NK-92 treated with Interleukin-12 subunit alpha and Interleukin-12 subunit beta, amount 100 ng/mL, for 24 hours (cell line): ENCODE results near the gene DSG3.
"Not testable (repeated sequence)": the region's sequence is repeated elsewhere in the genome, so short reads cannot be mapped to it uniquely, and the experiment has no call there.

Experiments used
- DNase-seq: peaks from one replicate; lab custom pipeline; 2025; lab: John Stamatoyannopoulos, UW

DSG3 gene

DNA sequence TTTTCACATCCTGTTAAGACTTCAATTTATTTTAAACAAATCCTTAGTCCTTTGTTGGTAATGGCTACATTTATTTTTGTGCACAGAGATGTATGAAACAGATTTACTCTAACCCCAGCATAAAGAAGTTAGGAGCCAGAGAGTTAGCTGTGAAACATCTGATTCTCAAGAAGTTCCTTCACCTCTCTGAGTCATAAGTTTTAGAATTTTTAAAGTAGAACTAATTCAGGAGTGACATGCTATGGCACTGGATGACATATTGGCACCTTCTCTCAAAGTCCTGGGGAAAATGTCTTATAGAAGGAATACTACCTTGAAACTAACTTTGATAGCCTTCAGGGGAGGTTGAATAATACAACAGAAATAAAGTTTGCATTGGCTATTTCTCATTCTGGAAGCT lies 44.0 kb downstream of the DSG3 start:
- no peak for DNase-seq

DNA sequence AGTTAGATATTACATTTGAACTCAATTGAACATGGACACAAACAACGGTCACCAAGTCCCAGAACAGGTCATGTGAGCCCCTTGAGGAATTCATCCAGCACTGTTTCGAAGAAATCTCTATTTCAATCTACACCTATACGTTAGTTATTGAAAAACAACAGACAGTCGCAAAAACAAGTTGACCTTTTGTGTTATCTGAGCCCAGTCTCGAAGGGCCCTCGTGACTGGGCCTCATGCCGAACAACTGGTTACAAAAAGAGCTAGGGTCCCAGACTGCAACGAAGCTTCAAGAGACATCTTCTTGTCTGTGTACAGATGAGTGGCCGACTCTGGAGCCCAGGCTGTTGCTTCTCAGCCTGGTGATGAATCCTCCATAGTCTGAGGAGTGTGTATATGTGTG lies 45.1 kb downstream of the DSG3 start:
- no peak for DNase-seq

DNA sequence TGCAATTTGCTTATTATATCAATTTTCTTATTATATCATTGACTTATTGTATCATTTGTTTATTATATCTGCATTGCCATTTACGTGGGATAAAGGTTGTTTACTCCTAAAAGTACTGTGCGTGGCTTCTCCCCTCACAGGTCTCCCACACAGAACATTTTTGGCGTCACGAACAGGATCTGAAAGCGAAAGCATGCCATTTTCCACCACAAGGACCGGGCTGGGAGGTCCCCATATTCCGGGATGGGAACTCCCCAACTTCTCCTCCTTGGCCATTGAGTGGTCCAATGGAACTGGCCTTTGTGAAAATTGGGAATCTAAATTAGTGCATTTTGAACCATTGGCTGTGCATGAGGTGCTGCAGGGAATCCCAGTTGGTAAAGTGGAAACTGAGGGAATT lies 45.6 kb downstream of the DSG3 start:
- no peak for DNase-seq

DNA sequence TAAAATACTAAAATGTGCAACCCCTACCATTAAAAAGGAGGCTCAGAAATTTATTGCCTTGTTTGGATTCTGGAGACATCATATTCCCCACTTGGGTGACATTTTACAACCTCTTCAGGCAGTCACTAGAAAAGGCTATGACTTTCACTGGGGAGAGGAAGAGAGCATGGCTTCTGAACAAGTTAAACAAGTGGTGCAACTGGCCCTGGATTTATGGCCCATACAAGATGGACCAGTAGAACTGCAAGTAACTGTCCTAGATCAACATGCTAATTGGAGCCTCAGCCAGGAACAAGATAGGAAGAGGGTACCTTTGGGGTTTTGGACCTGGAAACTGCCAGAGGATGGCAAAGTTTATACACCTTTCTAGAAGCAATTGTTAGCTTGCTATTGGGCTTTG lies 46.4 kb downstream of the DSG3 start:
- DNase-seq, result no peak

DNA sequence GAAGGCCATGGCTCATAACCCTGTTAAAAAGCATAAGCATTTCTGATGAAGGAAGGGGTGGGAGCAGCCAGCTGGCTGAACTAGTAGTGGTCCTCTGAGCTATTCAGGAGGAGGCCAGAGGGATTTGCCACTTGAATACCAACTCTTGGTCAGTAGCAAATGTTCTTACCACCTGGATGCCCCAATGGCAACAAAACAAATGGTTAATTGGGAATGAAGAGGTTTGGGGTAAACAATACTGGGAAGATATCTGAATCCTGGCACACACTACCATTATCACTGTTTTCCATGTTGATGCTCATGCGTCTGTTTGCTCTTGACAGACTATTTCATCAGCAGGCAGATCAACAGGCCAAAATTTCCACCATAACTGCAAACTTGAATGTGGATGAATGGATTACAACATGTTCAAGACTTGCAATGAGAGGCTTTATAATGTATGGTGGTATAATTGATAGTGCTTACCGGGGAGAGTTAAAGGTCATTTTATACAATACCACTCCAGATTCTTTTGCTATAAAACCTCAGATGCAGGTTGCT lies 47.2 kb downstream of the DSG3 start:
- not testable (repeated sequence) for DNase-seq

DNA sequence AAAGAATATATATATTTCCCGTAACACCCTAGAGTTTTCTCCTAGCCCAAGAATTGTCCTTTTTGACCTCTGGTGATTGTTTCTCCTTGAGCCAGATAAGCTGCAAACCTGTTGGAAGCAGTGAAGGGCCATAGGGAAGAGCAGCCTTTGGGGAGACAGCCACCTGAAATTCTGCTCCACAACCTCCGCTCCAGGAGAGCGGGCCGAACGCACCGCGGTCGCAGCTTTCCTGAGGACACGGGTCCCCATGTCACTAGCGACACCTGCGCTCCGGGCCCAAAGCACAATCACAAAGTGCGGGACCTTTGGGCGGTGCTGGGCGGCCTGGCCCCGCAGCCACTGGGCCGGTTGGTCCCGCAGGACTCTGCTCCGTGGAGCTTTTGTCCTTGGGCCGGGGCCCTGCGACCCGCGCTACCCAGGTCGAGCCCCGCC lies 49.9 kb downstream of the DSG3 start:
- DNase-seq, result no peak

DNA sequence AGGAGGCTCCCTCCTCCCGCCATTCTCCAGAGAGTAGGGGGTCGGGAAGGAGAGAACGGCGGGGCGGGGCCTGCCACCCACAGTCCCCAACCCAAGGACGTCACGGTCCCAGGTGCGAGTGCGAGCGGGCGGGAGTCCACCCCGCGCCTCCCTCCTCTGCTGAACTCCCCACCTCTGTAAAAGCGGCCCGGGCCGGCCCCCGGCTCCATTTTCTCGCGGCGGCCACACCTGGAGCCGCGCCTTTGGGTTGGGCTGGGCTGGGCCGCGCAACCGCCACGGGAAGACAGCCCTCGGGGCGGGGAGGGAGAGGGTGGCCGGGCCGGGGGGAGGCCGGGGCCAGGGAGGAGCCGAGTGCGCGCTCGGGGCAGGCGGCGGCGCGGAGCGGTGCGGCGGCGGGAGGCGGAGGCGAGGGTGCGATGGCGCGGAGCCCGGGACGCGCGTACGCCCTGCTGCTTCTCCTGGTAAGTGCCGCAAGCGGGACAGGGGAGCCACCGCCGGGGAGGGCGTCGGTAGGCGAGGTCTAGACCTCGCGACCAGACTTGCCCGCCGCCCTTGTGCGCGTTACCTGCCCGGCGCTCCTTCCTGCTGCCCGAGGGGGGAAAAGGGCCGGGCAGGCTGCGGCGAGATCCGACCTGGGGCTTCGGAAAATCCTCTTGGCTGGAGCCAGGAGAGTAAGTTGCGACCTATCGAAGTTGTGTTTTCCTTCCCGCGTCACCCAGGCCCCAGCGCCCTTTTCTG lies 50.5 kb downstream of the DSG3 start, which contains the start of gene DSG2:
Gene DSG2, plus strand, starts transcription at position 342 of the 738 bp plus-strand sequence. Its CDS starts 75 bp downstream, at position 417.
- no peak for DNase-seq

DNA sequence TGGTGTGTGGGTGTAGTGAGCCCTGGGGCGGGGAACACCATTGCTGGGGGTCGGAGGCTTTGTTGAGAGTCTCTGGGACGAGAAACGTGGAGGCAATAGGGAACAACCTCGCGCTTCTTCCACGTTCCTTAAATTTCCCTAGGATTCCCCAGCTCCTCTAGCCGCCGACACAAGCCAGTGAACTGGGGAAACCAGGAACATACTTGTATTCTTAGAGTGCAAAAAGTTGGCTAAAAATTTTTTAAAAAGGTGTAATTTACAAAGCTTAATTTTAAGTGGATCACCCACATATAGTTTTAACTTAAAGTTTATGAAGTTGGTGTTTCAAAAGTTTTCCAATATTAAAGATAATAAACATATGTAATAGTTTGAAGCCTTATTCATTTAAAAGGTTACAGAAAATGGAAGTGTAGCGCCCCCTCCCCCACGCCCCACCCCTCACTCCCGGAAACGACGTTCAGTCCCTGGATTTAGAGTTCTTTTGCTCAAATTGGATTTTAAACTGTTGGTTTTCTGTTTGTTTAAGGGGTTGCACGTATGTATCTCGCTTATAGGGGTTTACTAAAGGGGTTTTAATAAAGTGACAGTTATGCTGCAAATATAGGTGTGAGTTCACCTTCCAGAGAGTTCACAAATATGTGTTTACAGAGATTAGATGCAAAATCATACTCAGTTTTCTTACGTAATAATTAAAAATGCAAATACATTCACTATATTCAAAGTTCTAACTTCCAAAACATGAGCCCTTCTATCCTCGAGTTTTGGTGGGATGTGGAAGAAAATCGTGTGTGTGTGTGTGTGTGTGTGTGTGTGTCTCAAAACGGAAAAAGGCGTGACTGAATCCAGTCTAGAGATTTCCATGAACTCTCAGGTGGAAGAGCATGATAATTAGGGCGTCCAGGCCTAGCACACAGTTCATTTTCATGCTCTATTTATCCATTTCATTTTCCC lies 51.3 kb downstream of the DSG3 start:
- DNase-seq, result no peak

DNA sequence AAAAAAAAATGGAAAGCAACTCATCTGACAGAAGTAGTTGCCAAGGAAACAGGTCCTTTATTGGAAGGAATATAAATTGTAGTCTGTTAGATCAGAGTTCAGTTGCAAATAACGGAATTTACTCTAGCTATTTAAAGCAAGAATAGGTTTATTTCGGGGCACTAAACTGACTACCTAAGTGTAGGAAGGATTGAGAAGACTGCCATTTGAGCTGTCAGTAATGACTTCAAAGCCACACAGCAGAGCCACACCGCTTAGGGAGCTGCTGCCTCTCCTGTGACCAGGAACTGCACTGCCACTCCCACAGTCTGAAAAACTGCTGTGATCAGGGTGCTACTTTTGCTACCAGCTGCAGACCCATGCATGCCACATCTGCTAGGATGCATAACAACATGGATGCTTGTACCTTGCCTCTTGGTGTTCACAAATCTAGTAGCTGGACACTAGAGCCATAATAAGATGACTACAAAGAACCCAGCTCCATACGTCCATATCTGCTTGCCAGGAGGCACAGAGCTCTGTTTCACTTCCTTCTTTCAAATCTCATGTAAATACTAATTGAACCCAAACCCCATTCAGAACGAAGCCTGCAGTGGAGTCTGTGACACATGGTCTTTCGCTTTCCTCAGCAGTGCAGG lies 52.6 kb downstream of the DSG3 start:
- DNase-seq, result no peak

DNA sequence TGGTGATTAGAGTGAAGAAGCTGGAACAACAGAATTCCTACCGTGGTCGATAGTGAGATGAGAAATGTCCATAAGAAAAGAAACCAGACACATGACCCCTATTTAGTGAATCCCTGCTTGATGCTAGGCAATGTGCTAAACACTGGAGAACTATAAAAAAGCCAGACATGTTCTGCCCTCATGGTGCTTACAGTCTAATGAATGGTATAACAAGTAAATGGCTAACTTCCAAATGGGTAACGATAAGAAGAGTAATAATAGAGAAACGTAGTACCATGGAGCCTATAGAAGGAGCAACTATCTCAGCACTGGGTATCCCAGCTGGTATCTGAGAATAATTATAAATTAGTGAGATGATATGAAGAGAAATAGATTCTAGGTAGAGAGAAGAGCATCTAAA lies 55.5 kb downstream of the DSG3 start:
- no peak for DNase-seq

DNA sequence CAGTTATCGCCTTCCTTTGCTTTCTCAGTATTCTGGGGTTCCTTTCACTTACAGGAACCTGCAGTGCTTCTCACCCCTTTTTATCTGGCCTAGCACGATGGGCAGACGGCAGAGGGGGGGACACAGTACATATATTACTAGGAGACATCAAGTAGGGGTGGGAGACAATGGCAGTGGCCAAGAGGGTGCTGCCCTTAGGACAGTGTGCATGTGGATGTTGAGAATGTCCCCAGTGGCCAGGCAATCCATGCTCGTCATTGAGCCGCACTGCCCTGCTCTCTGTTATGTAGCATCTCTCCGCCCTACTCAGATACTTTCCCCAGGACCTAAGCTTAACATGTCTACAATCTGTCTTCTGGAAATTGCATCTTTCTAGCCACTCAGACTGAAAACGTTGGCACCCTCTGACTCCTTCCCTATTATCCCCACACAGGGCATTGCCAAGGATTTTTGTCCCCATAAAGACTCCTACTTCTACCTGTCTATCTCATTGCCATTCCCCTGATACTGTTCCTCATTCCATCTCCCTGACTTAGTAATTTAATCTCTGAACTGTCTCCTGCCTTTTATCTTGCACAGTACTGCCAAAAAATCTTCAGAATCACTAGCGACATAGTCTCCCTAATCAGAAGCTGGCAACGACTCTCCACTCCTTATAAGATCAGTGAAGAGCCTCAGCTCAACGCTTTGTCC lies 57.1 kb downstream of the DSG3 start:
- DNase-seq, result no peak

DNA sequence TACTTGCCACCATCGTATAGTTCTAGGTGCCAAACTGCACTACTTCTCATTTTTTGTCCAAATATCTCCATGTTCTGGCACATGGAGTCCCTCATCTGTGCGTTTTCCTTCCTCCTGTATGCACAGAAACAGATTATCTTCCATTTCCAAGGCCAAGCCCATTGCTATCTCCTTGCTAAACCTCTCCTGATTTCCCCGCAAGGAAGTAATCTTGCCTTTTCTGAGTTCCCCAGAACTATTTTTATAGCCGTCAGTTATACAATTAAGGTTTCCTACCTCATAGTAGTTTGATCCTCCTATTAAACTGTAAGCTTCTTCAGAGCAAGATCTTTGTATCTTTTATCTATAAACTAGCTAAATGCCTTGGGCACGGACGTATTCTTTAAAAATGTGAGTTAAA lies 57.6 kb downstream of the DSG3 start:
- DNase-seq, result no peak

DNA sequence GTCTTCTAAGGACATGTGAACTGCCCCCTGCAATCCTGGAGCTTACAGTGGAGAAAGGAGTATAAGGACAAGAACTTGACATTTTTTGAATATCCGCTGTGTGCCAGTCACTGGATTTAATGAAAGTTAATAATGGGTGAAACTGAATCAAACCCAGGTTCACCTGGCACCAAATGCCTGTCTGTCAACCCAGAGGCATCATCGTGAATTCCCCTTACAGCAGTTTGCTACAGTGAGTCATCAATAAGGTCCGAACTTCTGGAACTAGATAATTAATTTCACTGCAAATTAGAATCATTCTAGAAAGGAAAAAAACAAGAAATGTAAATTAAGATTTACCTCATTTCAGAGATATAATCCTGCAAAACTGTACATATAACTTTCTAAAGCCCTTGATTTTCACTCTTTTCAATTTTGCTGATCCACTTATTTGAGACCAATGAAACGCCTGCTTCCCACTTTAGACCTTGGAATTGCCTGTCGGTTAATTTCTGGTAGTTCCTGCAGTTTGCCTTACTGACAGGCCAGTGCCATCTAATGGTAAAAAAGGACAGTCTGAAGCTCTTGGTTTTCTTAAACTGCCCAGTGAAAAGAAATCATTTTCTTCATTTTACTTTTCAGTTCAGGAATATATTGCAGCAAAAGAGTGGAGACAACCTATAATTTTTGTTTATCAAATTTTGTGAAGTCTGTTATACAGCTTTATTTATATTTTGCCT lies 58.6 kb downstream of the DSG3 start:
- DNase-seq, result no peak

DNA sequence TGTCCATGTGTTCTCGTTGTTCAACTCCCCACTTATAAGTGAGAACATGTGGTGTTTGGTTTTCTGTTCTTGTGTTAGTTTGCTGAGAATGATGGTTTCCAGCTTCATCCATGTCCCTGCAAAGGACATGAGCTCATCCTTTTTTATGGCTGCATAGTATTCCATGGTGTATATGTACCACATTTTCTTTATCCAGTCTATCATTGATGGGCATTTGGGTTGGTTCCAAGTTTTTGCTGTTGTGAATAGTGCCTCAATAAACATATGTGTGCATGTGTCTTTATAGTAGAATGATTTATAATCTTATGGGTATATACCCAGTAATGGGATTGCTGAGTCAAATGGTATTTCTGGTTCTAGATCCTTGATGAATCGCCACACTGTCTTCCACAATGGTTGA lies 59.6 kb downstream of the DSG3 start:
- DNase-seq, result not testable (repeated sequence)

DNA sequence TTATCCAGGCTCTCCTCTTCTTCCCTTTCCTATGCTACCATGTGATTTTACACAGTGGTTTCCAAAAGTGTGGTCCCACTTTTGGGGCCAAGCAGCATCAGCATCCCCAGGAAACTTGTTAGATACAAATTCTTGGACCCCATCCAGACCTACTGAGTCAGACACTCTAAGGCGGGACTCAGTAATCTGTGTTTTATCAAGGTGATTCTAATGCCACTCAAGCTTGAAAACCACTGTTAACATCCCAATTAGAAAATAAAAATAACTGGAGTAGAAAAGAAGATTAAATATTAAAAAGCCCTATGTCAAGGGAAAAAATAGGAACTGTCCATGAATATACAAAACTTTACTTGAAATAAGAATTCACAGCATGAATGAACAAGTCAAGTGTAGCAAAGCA lies 61.2 kb downstream of the DSG3 start:
- no peak for DNase-seq

DNA sequence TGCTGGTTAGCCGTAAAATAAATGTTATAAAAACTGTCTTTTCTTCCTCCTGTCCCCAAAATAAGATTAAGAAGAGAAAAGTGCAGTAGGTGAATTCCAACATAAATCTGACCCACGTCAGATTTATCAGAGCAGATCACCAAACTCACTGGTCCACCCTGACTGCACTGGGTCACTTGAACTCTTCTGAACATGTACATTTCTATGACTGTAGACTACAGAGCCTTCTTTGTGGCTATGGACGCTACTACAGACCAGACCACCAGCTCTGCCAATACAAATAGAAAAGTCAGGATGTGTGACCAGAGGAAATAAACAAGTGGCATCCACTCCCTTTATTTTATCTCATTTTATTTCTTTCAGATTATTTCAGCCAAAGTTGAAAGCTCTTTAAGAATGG lies 62.0 kb downstream of the DSG3 start:
- no peak for DNase-seq

DNA sequence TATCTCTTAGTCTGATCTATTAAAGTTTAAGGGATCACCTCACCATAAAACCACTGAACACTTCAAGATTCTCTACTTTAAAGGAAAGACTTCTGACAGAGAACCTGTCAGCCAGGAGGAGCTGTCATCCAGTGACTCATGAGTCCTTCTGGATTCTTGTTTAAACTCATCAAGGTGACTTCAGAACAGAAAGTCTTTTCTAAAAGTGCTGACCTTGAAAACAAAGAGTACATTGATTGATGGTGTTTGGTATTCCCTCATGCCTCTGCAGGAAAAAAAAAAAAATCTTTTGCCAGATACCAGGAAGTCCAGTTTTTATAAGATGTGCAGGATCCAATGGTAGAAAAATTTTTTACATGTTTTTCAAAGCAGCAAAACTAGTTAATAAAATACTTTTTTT lies 62.8 kb downstream of the DSG3 start:
- DNase-seq, result no peak

DNA sequence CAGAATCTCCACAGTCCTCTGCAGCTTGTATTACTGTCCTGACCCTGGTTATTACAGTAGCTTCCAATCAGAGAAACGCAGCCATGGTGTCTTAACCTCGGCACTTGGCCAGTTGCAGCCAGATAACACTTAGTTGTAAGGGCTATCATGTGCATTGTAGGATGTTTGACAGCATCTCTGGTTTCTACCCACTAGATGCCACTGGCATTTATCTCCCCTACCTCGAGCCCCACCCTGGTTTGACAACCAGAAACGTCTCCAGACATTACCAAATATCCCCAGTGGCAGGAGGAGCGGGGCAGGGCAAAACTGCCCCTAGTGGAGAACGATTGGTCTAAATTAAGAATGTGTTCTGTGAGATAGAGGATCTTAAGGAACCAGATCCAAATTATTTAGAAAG lies 63.6 kb downstream of the DSG3 start:
- DNase-seq, result no peak

DNA sequence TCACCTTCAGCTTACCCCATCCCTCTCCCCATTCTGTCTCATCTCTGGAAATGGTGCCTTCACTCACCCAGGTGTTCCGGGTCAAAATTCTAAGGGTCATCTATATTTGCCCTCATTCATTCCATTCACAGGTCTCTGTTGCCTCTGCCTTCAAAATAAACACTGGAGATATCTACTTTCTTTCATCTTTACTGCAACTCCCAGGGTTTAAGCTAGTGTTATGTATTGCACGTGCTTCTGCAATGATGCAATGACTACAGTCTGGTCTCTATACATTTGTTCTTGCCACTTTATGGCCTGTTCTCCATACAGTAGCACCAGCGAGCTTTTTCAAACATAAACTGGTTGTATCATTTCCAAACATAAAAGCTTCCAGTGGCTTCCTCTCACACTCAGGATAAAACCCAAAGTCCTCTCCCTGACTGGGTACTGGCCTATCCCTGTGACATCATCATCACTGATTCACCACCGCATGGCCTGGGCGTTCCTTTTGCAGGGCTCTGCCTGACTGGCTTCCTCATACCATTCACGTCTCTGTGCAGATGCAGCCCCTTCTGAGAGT lies 64.7 kb downstream of the DSG3 start:
- DNase-seq, result no peak

DNA sequence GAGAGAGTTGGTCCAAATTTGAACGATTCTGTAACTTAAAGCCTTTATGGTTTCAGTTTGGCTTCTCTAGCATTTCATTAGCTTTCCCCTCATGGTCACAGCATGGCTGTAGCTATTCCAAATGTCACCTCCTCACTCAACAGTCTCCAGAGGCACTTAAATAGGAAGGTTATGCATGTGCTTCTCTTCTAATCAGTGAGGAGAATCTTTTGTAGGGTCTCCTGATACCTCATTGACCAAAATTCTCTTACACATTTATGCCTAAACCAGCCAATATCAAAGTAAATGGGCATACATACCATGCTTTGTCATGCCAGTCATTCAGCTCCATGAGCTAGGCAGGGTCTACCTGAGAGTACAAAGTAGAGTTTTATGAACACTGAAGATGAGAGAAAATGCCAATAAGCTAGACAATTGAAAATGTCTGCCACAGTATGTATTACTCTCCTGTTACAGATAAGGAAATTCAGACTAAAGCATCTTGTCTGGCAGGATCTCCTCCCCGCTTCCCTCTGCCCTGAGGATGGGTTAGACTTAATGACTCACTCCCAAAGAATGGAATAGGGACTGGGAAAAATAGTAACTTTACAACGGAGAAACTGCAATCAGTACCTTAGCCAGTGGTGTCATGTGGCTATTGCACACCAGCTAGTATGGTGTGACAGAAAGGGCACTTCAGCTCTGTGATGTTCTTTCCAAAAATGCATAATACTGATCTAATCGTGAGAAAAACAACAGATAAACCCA lies 65.8 kb downstream of the DSG3 start:
- DNase-seq, result no peak
